Stimulated activated naive CD8-positive, alpha-beta T cell treated with anti-CD3 and anti-CD28 coated beads, Interleukin-15, Interleukin-2, amounts not matched to agents 100 U/mL and 50 U/mL, for 24 hours (primary cell): ENCODE measurements around the gene CHKB.
"Not testable (repeated sequence)": the region's sequence is repeated elsewhere in the genome, so short reads cannot be mapped to it uniquely, and the experiment has no call there.

Experiments used
- ATAC-seq: fragments of 150-1000 bp; cut with Tn5 transposase; one replicate; pipeline ENCODE4 v1.10.0; 2021
- DNase-seq: peaks from one replicate; pipeline ENCODE4 v3.0.0; 2021

The CHKB gene

GRCh38 chr22:50612168-50612527 is 29.5 kb upstream of the CHKB start:
- DNase-seq (no peak), ATAC-seq (no peak)

- no peak for DNase-seq
- ATAC-seq = no peak
Observed at GRCh38 chr22:50611341-50612060, 28.9 kb upstream of the CHKB start.

- DNase-seq = no peak
- ATAC-seq = no peak
Observed at GRCh38 chr22:50610581-50610980, 27.9 kb upstream of the CHKB start.

GRCh38 chr22:50610041-50610451 is 27.4 kb upstream of the CHKB start:
- DNase-seq = no peak
- no peak for ATAC-seq

- ATAC-seq (no peak), DNase-seq (no peak)
Observed at GRCh38 chr22:50609599-50609998, 26.9 kb upstream of the CHKB start.

- no peak for DNase-seq
- no peak for ATAC-seq
Observed at GRCh38 chr22:50608996-50609395, 26.3 kb upstream of the CHKB start.

GRCh38 chr22:50608058-50608840 is 25.6 kb upstream of the CHKB start:
- ATAC-seq, DNase-seq: not testable (repeated sequence)

GRCh38 chr22:50607659-50608020 is 25.0 kb upstream of the CHKB start:
- DNase-seq (no peak), ATAC-seq (no peak)

GRCh38 chr22:50606946-50607658 is 24.5 kb upstream of the CHKB start:
- no peak for DNase-seq
- ATAC-seq = no peak

- ATAC-seq = peak; percentile 45
- DNase-seq = no peak
Observed at GRCh38 chr22:50606165-50606945, 23.7 kb upstream of the CHKB start.

- no peak for ATAC-seq
- no peak for DNase-seq
Observed at GRCh38 chr22:50605613-50606074, 23.0 kb upstream of the CHKB start.

- DNase-seq (no peak), ATAC-seq (no peak)
Observed at GRCh38 chr22:50605002-50605612, 22.5 kb upstream of the CHKB start.

- DNase-seq (no peak), ATAC-seq (no peak)
Observed at GRCh38 chr22:50604256-50605001, 21.8 kb upstream of the CHKB start.

GRCh38 chr22:50603511-50604255 is 21.0 kb upstream of the CHKB start:
- no peak for ATAC-seq

GRCh38 chr22:50602338-50602700 is 19.7 kb upstream of the CHKB start:
- ATAC-seq = no peak

More at GRCh38 chr22:50603511-50604255, 21.0 kb upstream of the CHKB start:
- DNase-seq = no peak

GRCh38 chr22:50601669-50602337 is 19.2 kb upstream of the CHKB start:
- ATAC-seq (no peak), DNase-seq (no peak)

More at GRCh38 chr22:50602338-50602700, 19.7 kb upstream of the CHKB start:
- DNase-seq = no peak

- DNase-seq (no peak), ATAC-seq (no peak)
Observed at GRCh38 chr22:50600967-50601668, 18.5 kb upstream of the CHKB start.

GRCh38 chr22:50600538-50600937 is 17.9 kb upstream of the CHKB start, which contains the start of gene MAPK8IP2:
MAPK8IP2 (plus strand) TSS chr22:50600793; CDS start chr22:50600819, 26 bp downstream.
- ATAC-seq (no peak), DNase-seq (no peak)
